ENCODE data around the gene PPL.

Gene PPL

GRCh38 chr16:4839942-4840341, 97.0 kb downstream of the PPL start:
- no peak for DNase-seq (ENCODE audit: low read depth in 2 of 3, low spot score in 1 of 3)

GRCh38 chr16:4837733-4838501, 99.0 kb downstream of the PPL start:
- no peak for DNase-seq (ENCODE audit: low read depth in 2 of 3, low spot score in 1 of 3)

GRCh38 chr16:4836727-4837126, 100.2 kb downstream of the PPL start:
- no peak for DNase-seq (ENCODE audit: low read depth in 2 of 3, low spot score in 1 of 3)

GRCh38 chr16:4833584-4833983, 103.4 kb downstream of the PPL start:
- no peak for DNase-seq (ENCODE audit: low read depth in 2 of 3, low spot score in 1 of 3)

GRCh38 chr16:4832698-4833343, 104.1 kb downstream of the PPL start:
- no peak for DNase-seq (ENCODE audit: low read depth in 2 of 3, low spot score in 1 of 3)
